K562 (cell line): Measurements from ENCODE around the gene UBXN2A. TPM values are rescaled to one million over a fixed set of nuclear protein-coding genes. Genes with fewer than 3 reads are reported as not detected.

Experiments
- CBX3 ChIP-seq, 2 experiments: IDR thresholded peaks; 1 replicate in 1 of 2; 2 replicates in 1 of 2; pipeline ENCODE4 v1.6.1; 2012; ENCODE audit warnings: inconsistent platforms in 2 of 2, low read length in 2 of 2, borderline replicate concordance in 1 of 2, control low read depth in 1 of 2
- ESRRA ChIP-seq: fragments of 450-650 bp; IDR thresholded peaks from 2 replicates; pipeline ENCODE4 v1.6.1; 2014; ENCODE audit warnings: low read depth, mild to moderate bottlenecking, moderate library complexity, borderline replicate concordance
- FOXK2 ChIP-seq, 2 experiments: fragments of 450-650 bp; IDR thresholded peaks in 1 of 2; conservative IDR thresholded peaks in 1 of 2; 2 replicates each; pipeline ENCODE4 v1.6.1; 2016; ENCODE audit warnings: low read depth in 2 of 2, mild to moderate bottlenecking in 1 of 2
- GABPB1 ChIP-seq: sonication (generic); formaldehyde crosslinking; IDR thresholded peaks from 2 replicates; pipeline ENCODE4 v1.8.0; 2022; ENCODE audit warnings: mild to moderate bottlenecking, missing genetic modification reagents
- HDAC1 ChIP-seq, 2 experiments: fragments of 450-650 bp; IDR thresholded peaks; 2 replicates each; pipeline ENCODE4 v1.6.1; 2016 to 2017; ENCODE audit warnings: inconsistent platforms in 1 of 2, mild to moderate bottlenecking in 1 of 2, moderate library complexity in 1 of 2
- HMG20B ChIP-seq: fragments of 250-450 bp; sonication (Bioruptor Pico); IDR thresholded peaks from 2 replicates; pipeline ENCODE4 v1.5.0; 2021; ENCODE audit warnings: mild to moderate bottlenecking
- ILF3 ChIP-seq: fragments of 450-650 bp; IDR thresholded peaks from 2 replicates; pipeline ENCODE4 v1.6.1; 2018; ENCODE audit warnings: antibody characterized with exemption, mild to moderate bottlenecking, moderate library complexity, borderline replicate concordance
- MAFK ChIP-seq: IDR thresholded peaks from 2 replicates; pipeline ENCODE4 v1.6.1; 2011; ENCODE audit warnings: low read length, improper control_type of control experiment
- MCM2 ChIP-seq: fragments of 450-650 bp; IDR thresholded peaks from 2 replicates; pipeline ENCODE4 v1.6.1; 2017; ENCODE audit warnings: low read depth, mild to moderate bottlenecking
- MCM5 ChIP-seq: fragments of 450-650 bp; IDR thresholded peaks from 2 replicates; pipeline ENCODE4 v1.6.1; 2016; ENCODE audit warnings: low read depth
- MITF ChIP-seq: IDR thresholded peaks from 2 replicates; pipeline ENCODE4 v1.6.1; 2014; ENCODE audit warnings: antibody characterized with exemption
- MXD1 ChIP-seq: fragments of 250-450 bp; sonication (Bioruptor Pico); IDR thresholded peaks from 2 replicates; pipeline ENCODE4 v1.8.0; 2021; ENCODE audit warnings: borderline replicate concordance, mild to moderate bottlenecking, moderate library complexity; ENCODE audit not compliant: poor library complexity, severe bottlenecking
- MXI1 ChIP-seq: IDR thresholded peaks from 2 replicates; pipeline ENCODE4 v1.6.1; 2011; ENCODE audit warnings: low read depth, mild to moderate bottlenecking, improper control_type of control experiment, low read length
- MYC ChIP-seq, 2 experiments: fragments of 250-450 bp in 1 of 2; sonication (Bioruptor Pico) in 1 of 2; IDR thresholded peaks; 2 replicates each; pipeline versions ENCODE4 v1.5.1 to v1.6.1; 2012 to 2021; ENCODE audit warnings: low read depth in 2 of 2, borderline replicate concordance in 1 of 2, improper control_type of control experiment in 1 of 2, low read length in 1 of 2, mild to moderate bottlenecking in 1 of 2, moderate library complexity in 1 of 2
- POU5F1 ChIP-seq: fragments of 150-350 bp; IDR thresholded peaks from 2 replicates; pipeline ENCODE4 v1.6.1; 2014; ENCODE audit warnings: borderline replicate concordance, low read length, low read depth, mild to moderate bottlenecking; ENCODE audit not compliant: partially characterized antibody
- RAD51 ChIP-seq: fragments of 450-650 bp; IDR thresholded peaks from 2 replicates; pipeline ENCODE4 v1.7.1; 2016; ENCODE audit warnings: low read depth, mild to moderate bottlenecking, borderline replicate concordance
- SMARCB1 ChIP-seq: IDR thresholded peaks from 2 replicates; pipeline ENCODE4 v1.6.1; 2011; ENCODE audit warnings: improper control_type of control experiment, low read depth; ENCODE audit not compliant: insufficient read length
- SUPT5H ChIP-seq: fragments of 450-650 bp; IDR thresholded peaks from 2 replicates; pipeline ENCODE4 v1.6.1; 2016
- U2AF2 ChIP-seq: fragments of 200-400 bp; formaldehyde crosslinking; optimal IDR thresholded peaks from 2 replicates; pipeline ENCODE3; 2017; ENCODE audit warnings: low read depth, mild to moderate bottlenecking, low read length
- UBTF ChIP-seq, 2 experiments: IDR thresholded peaks; 2 replicates each; pipeline ENCODE4 v1.6.1; 2012; ENCODE audit warnings: improper control_type of control experiment in 2 of 2, low read depth in 2 of 2, low read length in 2 of 2, borderline replicate concordance in 1 of 2
- YBX1 ChIP-seq: fragments of 450-650 bp; IDR thresholded peaks from 2 replicates; pipeline ENCODE4 v1.7.1; 2016; ENCODE audit warnings: mild to moderate bottlenecking
- ZFP1 ChIP-seq: fragments of 450-650 bp; formaldehyde crosslinking; IDR thresholded peaks from 2 replicates; pipeline ENCODE4 v1.4.0; 2020; ENCODE audit warnings: mild to moderate bottlenecking, mixed read lengths
- ZNF12 ChIP-seq: sonication (generic); formaldehyde crosslinking; IDR thresholded peaks from 2 replicates; pipeline ENCODE4 v1.4.0; 2020; ENCODE audit warnings: mild to moderate bottlenecking, missing genetic modification reagents
- ZNF121 ChIP-seq: sonication (generic); formaldehyde crosslinking; conservative IDR thresholded peaks from 2 replicates; pipeline ENCODE4 v1.8.0; 2022; ENCODE audit warnings: missing genetic modification reagents
- ZNF316 ChIP-seq: fragments of 450-650 bp; IDR thresholded peaks from 2 replicates; pipeline ENCODE4 v1.6.1; 2016
- polyA plus RNA-seq, 8 experiments: library from polyadenylated mRNA; depleted of rRNA in 4 of 8; stranded (reverse) in 5 of 8; unstranded in 3 of 8; fragments of >200 nt; fragmentation: Nextera tagmentation in 2 of 8; fragmentation: Illumina TruSeq in 1 of 8; extraction: Ambion mirVana in 2 of 8; extraction: Trizol in 1 of 8; gene quantifications; 2 replicates each; pipeline versions ENCODE4 v1.2.1 to v1.2.3, GENCODE V29; 2011 to 2014; ENCODE audit warnings: inconsistent platforms in 1 of 8, missing spikeins in 1 of 8
- total RNA-seq, 7 experiments: library from RNA; depleted of rRNA in 6 of 7; stranded (reverse); fragments of >200 nt in 6 of 7; fragmentation: Illumina TruSeq in 2 of 7; extraction: Trizol in 2 of 7; gene quantifications; 2 replicates each; pipeline versions ENCODE4 v1.2.1 to v1.2.3, GENCODE V29; 2011 to 2021; ENCODE audit warnings: low replicate concordance in 1 of 7

The UBXN2A gene
- total and polyA plus RNA-seq, 9 of the 15 experiments (the other 6 are each of a cell fraction or from before 2014, with no cell fraction given): 3.4 to 25.6 (median 16.0) TPM

GRCh38 chr2:24011250-24012104, 71.2 kb downstream of the UBXN2A start (continued):
- TF ChIP-seq U2AF2 (no peak), MITF (peak; percentile 75), FOXK2 (conservative IDR thresholded peaks at IDR 0.05 in 1 of 2, IDR thresholded peaks at IDR 0.05 in 1 of 2; ENCODE audit: low read depth in 2 of 2) (peak in 1 of 2 experiments; percentile 52; a peak in 3 of 4 replicates), ILF3 (no peak), SUPT5H (peak; percentile 55), ZNF316 (peak; percentile 35; the same call in 1 of the 2 replicates), GABPB1 (CRISPR knock-in tag) (no peak), RAD51 (peak; percentile 22; the same call in 1 of the 2 replicates), YBX1 (no peak), MCM2 (no peak), MCM5 (no peak), POU5F1 (no peak), MAFK (no peak), HMG20B (CRISPR knock-in tag) (no peak), MXI1 (no peak; the same call in 1 of the 2 replicates), MYC (IDR thresholded peaks at IDR 0.05; ENCODE audit: low read depth, low read length) (peak; percentile 68; the same call in 1 of the 2 replicates), MYC (CRISPR knock-in tag; IDR thresholded peaks at IDR 0.05; ENCODE audit: borderline replicate concordance, low read depth) (no peak), ESRRA (peak; percentile 90), ZNF121 (no peak), ZFP1 (CRISPR knock-in tag) (no peak), UBTF (IDR thresholded peaks at IDR 0.05; ENCODE audit: borderline replicate concordance in 1 of 2, low read depth in 2 of 2, low read length in 2 of 2) (peak; percentile 39 to 64; a peak in 2 of 4 replicates), HDAC1 (IDR thresholded peaks at IDR 0.05) (peak in 1 of 2 experiments; percentile 88; a peak in 2 of 4 replicates), CBX3 (IDR thresholded peaks at IDR 0.05; ENCODE audit: borderline replicate concordance in 1 of 2, low read length in 2 of 2) (peak in 1 of 2 experiments; percentile 89; a peak in 2 of 3 replicates), SMARCB1 (no peak), ZNF12 (CRISPR knock-in tag) (no peak), MXD1 (CRISPR knock-in tag) (no peak)
